ENCODE measurements around the gene MAGI1.
"Not testable (repeated sequence)": the region's sequence is repeated elsewhere in the genome, so short reads cannot be mapped to it uniquely, and the experiment has no call there.

The MAGI1 gene

GRCh38 chr3:66038726-66039589 lies at the start of gene MAGI1:
TSS of gene MAGI1 (minus strand) at chr3:66038918. CDS start at chr3:66038308, 610 bp downstream.
- peak; percentile 97 for DNase-seq (ENCODE audit: low spot score)

- DNase-seq (ENCODE audit: low spot score): no peak
Observed at GRCh38 chr3:66083784-66084213, 45.1 kb upstream of the MAGI1 start.

- DNase-seq (ENCODE audit: low spot score): no peak
Observed at GRCh38 chr3:66083096-66083678, 44.5 kb upstream of the MAGI1 start.

GRCh38 chr3:66082679-66083078 lies 44.0 kb upstream of the MAGI1 start:
- DNase-seq (ENCODE audit: low spot score): no peak

GRCh38 chr3:66080167-66080566 lies 41.4 kb upstream of the MAGI1 start:
- no peak for DNase-seq (ENCODE audit: low spot score)

GRCh38 chr3:66077973-66078372 lies 39.3 kb upstream of the MAGI1 start:
- DNase-seq (ENCODE audit: low spot score): no peak

- DNase-seq (ENCODE audit: low spot score): peak; percentile 4
Observed at GRCh38 chr3:66076861-66077470, 38.2 kb upstream of the MAGI1 start.

- DNase-seq (ENCODE audit: low spot score): peak; percentile 49
Observed at GRCh38 chr3:66075281-66075680, 36.6 kb upstream of the MAGI1 start.

- no peak for DNase-seq (ENCODE audit: low spot score)
Observed at GRCh38 chr3:66073464-66074141, 34.9 kb upstream of the MAGI1 start.

- DNase-seq (ENCODE audit: low spot score): no peak
Observed at GRCh38 chr3:66068255-66068654, 29.5 kb upstream of the MAGI1 start.

- no peak for DNase-seq (ENCODE audit: low spot score)
Observed at GRCh38 chr3:66066963-66067617, 28.4 kb upstream of the MAGI1 start.

GRCh38 chr3:66055289-66055688 lies 16.6 kb upstream of the MAGI1 start:
- DNase-seq (ENCODE audit: low spot score): no peak

GRCh38 chr3:66053550-66054094 lies 14.9 kb upstream of the MAGI1 start:
- peak; percentile 30 for DNase-seq (ENCODE audit: low spot score)

GRCh38 chr3:66052721-66053549 lies 14.2 kb upstream of the MAGI1 start:
- no peak for DNase-seq (ENCODE audit: low spot score)

GRCh38 chr3:66050821-66051220 lies 12.1 kb upstream of the MAGI1 start:
- no peak for DNase-seq (ENCODE audit: low spot score)

- DNase-seq (ENCODE audit: low spot score): no peak
Observed at GRCh38 chr3:66048051-66048395, 9.3 kb upstream of the MAGI1 start.

GRCh38 chr3:66047311-66048050 lies 8.8 kb upstream of the MAGI1 start:
- DNase-seq (ENCODE audit: low spot score): peak; percentile 6

- DNase-seq (ENCODE audit: low spot score): not testable (repeated sequence)
Observed at GRCh38 chr3:66046321-66046720, 7.6 kb upstream of the MAGI1 start.

- DNase-seq (ENCODE audit: low spot score): no peak
Observed at GRCh38 chr3:66041828-66042227, 3.1 kb upstream of the MAGI1 start.

- no peak for DNase-seq (ENCODE audit: low spot score)
Observed at GRCh38 chr3:66041116-66041515, 2.4 kb upstream of the MAGI1 start.

All from kidney tubule cell (primary cell).